Activated naive CD4-positive, alpha-beta T cell (primary cell): ENCODE measurements around the gene HM13.
A peak's percentile ranks its signal among the peaks of the same experiment; 100 is the strongest.
"Not testable (repeated sequence)": the region's sequence is repeated elsewhere in the genome, so short reads cannot be mapped to it uniquely, and the experiment has no call there.

Source experiments
- DNase-seq, 4 experiments: peaks; one replicate each; lab custom pipeline; 2025; lab: John Stamatoyannopoulos, UW

HM13 gene

DNA sequence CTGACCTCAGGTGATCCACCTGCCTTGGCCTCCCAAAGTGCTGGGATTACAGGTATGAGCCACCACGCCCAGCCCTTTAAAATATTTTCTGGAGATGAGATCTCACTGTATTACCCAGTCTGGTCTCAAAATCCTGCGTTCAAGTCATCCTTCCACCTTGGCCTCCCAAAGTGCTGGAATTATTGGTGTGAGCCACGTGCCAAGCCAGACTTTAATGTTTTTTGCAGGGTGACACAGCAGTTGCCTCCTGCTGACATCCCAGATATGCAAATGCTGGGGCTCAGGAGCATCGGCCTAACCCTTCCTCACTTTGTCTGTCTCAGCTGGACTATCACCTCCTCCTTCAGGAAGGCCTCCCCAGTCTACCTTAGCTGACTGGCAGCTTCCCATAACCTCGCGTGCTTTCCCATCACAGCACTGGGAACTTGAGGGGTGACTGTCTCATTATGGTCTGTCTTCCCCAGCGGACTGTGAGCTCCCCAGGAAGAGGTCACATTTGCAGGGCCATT lies 76.5 kb downstream of the HM13 start:
- DNase-seq: no peak

DNA sequence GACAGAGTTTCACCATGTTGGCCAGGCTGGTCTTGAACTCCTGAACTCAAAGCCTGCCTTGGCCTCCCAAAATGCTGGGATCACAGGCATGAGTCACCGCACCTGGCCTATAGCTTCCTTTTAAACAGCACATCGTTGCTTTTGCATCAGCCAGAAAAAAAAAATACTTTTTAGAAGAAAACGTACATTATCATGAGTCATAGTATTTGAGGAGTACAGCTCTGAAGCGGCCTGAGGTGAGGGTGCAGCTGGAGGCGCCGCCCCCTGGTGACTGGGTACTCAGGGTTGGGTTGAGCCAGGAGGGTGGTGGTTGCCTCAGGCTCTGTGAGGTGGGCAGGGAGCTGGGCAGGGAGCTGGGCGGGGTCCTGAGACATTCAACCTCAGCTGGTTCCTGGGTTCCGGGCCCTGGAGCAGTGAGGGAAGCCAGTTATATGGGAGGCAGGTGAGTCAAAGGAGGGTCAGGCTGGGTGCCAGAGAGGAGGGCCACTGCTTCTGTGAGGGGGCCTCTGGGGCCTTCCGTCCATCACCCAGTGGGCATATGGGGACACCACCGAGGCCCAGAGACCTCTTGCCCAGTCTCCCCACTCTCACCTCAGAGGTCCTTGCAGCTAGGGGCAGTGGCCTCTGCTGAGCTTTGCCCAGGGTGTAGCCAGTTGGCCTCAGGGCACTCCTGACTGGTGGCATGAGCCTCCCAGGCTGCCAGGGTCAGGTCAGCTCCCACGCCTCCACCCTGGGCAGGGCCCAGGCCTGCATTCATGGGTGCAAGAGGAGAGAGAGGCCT lies 79.2 kb downstream of the HM13 start:
- no peak for DNase-seq

DNA sequence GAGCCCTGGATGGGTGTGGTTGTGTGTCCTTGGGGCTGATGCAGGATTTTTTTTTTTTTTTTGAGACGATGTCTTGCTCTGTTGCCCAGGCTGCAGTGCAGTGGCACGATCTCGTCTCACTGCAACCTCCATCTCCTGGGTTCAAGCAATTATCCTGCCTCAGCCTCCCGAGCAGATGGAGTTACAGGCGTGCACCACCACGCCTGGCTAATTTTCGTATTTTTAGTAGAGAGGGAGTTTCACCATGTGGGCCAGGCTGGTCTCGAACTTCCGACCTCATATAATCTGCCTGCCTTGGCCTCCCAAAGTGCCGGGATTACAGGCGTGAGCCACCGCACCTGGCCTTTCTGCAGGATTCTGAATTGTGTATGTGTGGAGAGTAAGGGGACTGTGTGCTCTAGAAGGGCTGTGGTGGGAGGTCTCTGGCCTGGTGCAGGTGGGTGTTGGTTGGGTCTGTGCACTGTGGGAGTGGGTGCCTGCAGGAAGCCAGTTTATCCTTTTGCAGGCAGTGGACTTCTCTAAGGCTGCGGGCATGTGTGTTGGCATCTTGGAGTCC lies 79.8 kb downstream of the HM13 start:
- DNase-seq: no peak

DNA sequence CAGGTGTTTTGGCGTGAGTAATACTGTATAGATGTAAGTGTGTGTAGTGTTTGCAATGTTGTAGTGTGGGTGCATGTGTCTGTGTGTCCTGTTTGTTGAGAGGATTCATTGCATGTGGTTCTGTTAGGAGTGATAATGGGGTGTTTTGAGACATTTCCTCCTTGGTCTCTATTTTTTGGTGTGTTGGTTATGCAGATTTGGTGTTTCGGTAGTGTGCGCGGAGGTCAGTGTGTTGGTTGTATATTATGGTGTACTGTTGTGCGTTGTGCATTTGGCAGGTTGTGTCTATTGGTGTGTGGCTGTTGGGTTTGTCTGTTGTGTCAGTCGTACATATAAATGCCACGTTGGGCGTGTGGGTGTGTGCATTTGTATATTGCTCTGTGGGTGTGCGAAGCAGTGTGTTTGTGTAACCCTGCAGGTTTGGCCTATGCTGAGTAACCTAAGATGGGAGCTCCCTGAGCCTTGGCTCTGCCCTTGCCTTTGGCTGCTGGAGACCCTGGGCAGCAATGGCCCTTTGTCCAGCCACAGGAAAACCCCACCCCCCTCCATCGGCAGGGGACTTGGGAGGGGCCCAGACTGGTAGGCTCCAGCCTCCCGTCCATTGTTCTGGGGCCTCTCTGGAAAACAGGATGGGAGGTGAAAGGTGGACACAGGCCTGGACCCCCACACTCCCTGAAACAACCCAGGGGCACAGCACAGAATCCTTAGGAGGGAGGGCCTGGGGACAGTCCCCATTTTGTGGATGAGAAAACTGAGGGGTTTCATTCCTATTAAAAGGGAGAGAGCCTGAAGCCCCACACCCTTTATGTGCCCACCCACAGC lies 80.5 kb downstream of the HM13 start:
- no peak for DNase-seq

DNA sequence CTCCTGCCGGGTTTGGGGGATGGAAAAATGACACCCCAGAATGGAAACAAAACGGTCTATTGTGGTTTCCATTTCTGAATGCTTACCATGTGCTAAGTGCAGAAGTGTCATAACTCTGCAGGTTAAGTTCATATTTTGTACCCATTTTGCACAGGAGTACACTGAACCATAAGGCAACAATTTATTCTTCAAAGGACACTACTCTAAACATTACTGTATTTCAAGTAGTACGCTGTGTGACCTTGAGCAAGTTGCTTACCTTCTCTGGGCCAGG lies 81.1 kb downstream of the HM13 start:
- DNase-seq: no peak

DNA sequence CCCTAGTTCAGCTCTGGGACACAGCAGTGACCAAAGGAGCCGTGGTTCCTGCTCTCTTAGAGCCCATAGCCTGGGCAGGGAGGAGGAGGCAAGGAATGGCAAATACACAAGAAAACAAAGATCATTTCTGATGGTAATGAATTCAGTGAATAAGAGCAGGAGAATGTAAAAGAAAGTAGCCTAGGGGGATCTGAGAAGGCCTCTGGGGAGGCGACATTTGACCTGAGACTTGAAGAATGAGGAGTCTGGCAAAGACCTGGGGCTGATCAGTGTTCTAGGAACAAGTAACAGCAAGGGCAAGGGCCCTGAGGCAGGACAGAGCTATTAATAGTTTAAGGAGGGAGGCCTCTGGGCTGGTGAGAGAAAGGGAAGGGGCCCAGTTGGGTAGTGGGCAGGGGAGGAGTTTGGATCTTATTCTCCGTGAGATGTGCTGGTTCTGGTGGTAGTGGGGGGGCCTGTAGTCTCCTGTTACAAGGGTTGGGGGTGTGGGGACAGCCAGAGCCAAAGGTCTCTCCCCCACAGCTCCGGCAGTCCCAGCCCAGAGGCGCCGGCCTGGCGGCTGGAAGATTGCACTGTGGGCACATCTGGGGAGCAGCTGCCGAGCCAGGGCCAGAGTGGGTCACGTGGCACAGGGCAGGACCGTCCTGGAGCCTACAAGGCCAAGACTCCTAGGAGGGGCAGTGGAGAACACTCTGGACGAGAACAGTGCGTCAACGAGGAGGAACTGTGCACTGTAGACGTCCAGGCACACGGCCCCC lies 81.6 kb downstream of the HM13 start:
- no peak for DNase-seq

DNA sequence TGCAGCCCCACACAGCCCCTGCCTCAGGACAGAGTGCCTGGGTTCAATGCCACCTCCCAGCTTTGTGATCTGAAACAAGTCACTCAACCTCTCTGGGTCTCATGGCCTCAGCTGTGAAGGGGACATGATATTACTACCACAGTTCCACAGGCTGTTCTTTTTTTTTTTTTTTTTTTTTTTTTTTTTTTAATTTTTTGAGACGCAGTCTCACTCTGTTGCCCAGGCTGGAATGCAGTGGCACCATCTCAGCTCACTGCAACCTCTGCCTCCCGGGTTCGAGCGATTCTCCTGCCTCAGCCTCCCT lies 82.1 kb downstream of the HM13 start:
- DNase-seq: not testable (repeated sequence)

DNA sequence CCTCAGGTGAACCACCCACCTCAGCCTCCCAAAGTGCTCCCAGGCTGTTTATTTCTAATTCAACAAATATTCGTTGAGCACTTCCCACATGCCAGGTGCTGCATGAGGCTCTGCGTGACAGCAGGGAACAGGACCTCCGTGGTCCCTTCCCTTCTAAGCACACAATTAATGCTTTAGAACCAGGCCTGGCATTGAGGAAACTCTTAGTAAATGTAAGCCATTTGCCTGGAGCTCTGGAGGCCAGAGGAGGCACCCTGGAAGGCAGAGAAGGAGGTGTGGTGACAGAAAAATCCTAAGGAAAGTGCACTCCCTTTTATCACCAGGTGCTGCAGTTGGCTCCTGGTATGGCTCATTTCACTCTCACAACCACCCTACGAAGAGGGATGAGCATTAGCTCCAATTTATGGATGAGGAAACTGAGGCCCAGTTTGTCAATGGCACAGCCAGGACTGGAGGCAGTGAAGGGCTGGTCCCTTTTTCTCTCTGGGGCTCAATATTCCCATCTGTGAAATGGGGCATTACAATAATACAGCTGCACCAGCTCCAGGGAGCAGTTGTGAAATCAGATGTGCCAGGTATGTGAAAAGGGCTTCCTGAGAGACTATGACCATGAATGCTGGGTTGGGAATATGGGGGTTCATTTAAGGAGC lies 82.7 kb downstream of the HM13 start:
- DNase-seq: no peak

DNA sequence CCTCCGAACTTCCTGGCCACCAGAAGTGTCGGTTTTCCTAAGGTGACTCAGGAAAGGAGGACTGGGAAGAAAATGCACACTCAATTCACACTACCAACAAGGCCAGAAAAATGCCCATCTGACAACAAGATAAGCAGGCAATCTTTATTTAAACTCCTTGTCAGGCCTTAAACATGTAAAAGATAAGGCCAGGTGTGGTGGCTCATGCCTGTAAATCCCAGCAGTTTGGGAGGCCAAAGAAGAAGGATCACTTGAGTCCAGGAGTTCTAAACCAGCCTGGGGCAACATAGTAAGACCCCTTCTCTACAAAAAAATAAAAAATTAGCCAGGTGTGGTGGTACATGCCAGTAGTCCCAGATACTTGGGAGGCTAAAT lies 83.2 kb downstream of the HM13 start:
- no peak for DNase-seq

DNA sequence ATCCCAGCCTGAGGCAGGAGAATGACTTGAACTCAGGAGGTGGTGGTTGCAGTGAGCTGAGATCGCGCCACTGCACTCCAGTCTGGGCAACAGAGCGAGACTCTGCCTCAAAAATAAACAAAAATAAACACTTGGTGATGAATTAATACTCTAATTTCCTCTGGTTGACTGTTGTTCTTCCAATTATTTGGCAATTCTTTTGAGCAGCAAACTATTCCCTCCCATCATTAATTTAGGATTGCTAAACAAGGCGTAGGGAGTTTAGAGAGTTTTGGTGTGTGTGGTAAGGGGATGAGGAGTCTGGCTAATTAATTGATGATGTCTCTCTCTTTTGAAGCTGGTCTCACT lies 88.2 kb downstream of the HM13 start:
- DNase-seq: no peak

DNA sequence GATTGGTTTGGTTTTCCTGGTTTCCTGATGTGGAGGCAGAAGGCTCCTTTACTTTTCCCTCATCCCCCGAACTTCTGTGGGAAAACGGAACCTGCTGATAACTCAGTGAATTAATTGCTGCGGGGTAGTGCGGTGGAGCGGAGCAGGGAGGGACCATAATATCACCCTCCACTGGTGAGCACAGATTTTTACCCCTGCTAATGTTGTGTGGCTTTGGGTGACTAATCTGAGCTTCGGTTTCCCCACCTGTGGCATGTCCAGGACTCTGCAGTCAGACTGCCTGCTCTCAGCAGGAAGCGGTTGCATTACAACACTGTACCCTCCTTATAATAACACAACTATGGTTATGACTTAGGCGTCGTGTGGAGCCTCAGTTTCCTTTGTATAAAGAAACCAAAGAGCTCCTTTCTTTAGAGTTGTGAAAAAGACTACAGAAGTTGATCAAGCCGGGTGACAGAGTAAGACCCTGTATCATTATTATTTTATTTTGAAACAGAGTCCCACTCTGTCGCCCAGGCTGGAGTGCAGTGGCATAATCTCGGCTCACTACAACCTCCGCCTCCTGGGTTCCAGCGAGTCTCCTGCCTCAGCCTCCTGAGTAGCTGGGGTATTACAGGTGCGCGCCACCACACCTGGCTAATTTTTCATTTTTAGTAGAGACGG lies 88.7 kb downstream of the HM13 start:
- no peak for DNase-seq

DNA sequence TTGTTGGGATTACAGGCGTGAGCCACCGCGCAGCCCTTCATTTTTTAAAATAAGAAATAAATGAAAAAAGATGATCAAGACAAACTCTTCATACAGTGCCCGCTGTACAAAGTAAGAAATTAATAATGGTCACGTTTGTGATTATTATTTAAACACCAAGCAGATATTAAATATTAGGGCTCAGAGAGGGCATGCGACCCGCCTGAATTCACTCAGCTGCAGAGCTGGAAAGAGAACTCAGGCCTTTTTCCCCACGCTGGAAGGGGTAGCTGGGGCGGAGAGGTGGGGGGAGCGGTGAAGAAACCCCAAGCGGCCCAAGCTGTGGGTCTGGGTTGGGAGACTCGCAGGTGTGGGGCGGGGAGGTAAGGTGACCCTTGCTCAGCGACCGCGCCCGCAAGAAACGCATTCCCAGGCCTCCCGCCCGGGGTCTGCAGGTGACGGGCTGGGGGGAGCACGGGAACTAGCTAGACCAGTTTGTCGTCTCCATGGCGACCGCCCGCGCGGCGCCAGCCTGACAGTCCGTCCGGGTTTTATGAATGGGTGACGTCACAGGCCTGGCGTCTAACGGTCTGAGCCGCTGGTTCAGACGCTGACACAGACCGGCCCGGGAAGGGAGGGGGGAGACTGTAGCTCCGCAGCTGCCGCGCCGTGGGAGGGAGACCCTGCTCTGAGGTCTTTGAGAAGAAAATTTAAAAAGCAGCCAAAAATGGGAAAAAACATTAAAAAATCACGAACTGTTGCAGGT lies 89.8 kb downstream of the HM13 start:
- DNase-seq: peak in 3 of 4 experiments; percentile 9 to 50 (median 23)

DNA sequence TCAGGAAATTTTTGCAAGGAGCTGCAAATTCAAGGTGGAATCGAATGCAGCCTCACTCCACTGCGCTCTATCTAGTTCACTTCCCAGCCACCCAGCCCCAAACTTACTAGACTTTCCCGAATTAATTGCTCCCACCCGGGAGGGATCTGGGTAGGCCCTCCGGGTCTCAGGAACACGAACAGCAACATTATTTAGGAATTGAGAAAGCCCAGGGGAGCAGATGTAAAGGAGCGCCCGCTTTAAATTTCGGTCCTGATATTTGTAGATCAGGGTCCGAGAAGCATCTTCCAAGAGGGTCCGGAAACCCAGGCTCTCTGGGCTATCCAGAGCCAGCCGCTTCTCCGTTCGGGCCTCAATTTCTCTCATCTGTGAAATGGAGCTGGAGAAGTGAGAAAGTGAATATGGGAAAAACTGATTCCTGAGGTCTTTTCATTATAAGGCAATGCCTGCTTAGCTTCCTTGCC lies 90.4 kb downstream of the HM13 start:
- no peak for DNase-seq

DNA sequence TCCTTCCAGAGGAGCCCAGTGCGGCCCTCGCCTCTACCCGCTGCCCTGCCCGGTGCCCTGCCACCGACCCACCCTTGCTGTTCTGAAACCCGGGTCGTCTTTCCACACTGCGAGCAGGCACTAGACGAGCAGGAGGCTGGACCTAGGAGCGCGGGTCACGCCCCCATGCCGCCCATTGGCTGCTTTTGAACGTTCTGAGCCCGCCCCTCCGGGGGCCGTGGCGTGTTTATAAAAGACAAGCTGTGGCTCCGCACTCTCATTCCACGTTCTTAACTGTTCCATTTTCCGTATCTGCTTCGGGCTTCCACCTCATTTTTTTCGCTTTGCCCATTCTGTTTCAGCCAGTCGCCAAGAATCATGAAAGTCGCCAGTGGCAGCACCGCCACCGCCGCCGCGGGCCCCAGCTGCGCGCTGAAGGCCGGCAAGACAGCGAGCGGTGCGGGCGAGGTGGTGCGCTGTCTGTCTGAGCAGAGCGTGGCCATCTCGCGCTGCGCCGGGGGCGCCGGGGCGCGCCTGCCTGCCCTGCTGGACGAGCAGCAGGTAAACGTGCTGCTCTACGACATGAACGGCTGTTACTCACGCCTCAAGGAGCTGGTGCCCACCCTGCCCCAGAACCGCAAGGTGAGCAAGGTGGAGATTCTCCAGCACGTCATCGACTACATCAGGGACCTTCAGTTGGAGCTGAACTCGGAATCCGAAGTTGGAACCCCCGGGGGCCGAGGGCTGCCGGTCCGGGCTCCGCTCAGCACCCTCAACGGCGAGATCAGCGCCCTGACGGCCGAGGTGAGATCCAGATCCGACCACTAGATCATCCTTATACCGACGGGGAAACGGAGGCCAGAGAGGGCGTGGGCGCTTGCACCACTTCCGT lies 91.0 kb downstream of the HM13 start, which contains the start of gene ID1:
TSS of gene ID1 (plus strand) at position 259 of the 871 bp plus-strand sequence. CDS start at position 358, 99 bp downstream.
- DNase-seq: peak; percentile 58 to 84 (median 66)

DNA sequence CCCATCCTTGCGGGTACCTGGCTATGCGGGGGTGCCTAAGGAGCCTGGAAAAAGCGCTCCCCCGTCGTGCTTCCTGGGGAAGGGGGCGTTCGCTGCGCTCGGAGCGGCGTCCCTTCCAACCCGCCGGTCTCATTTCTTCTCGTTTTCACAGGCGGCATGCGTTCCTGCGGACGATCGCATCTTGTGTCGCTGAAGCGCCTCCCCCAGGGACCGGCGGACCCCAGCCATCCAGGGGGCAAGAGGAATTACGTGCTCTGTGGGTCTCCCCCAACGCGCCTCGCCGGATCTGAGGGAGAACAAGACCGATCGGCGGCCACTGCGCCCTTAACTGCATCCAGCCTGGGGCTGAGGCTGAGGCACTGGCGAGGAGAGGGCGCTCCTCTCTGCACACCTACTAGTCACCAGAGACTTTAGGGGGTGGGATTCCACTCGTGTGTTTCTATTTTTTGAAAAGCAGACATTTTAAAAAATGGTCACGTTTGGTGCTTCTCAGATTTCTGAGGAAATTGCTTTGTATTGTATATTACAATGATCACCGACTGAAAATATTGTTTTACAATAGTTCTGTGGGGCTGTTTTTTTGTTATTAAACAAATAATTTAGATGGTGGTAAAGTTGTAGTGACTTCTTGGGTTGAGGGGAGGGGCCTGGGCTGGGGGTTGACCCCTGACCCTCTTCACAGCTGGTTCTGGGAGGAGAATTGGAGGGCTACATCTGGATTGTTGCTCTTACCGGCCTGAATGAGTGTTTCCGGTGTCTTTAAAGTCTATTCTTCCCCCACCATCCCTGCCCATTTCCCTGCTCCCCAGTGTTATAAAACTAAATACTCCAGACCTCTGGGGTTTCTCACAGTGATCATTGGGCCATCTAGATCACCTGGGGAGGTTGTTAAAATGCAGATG lies 91.9 kb downstream of the HM13 start:
- DNase-seq: no peak

DNA sequence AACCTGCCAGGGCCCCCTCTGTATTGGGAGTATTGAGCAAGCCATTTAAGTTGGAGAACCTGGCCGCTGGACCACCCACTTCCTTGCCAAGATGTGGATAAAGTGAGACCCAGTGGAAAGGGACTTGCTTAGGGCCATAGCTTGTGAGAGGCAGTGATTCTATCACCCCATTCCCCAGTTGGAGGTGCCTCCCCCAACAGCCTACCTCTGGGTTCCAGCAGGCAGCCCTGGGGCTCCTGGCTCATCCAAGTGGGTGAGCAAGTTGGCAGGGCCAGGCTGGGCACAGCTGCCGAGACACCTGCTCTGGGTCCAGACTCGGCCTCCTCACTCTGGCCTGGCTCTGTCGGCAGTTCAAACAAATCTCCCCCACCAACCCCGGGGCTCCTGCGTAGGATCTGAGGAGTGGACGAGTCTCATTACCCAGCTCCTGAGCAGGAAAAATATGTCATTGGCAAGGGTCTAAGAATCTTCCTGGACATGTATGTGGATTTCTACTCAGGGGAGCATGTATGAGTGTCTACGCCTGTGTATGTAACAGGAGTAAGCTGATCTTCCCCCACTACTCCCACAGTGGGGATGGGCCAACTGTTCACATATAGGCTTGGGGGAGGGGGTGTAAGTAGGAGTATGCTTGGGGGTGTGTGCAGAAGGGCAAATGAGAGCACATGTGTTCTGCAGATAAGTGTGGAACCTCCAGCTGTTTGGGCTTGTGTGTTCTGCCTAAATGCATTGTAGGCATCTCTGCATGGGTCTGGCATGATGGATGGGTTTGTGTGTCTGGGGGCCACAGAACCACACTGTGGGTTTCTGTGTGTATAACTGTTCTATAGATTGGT lies 92.8 kb downstream of the HM13 start:
- no peak for DNase-seq

DNA sequence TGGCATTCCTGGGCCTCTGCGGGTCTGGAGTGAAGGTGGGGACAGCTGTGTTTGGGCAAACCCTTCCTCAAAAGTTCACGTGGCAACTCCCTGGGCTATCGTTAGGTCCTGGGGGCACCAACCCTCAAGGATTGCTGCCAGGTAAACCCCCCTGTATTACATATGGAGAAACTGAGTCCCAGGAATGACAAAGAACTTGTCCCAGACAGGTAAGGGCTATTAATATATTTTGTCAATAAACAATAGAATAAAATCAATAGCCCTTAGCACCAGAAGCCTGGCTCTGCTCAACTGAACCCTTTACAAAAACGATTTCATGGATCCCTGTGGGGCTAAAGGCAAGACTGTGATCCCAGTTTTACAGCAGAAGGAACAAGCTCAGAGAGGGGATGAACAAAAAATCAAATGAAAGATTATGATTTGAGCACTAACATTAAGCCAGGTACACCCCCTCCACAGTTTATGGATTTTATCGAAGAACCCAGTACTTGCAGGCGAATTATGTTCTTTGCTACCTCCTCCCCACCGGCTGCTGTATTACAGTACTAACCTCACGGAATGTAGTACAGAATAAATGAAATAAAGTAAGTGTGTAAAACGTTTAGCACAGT lies 93.5 kb downstream of the HM13 start:
- no peak for DNase-seq
